GM12874 (cell line): ENCODE data around the gene PVALEF.

ENCODE experiments used
- TF ChIP-seq, protein P1 (sequence below): IDR thresholded peaks from 2 replicates; pipeline ENCODE4 v1.5.1; 2011; ENCODE audit warnings: low read depth, mild to moderate bottlenecking, control low read depth, low read length, moderate library complexity; ENCODE audit not compliant: insufficient read depth

The PVALEF gene

DNA sequence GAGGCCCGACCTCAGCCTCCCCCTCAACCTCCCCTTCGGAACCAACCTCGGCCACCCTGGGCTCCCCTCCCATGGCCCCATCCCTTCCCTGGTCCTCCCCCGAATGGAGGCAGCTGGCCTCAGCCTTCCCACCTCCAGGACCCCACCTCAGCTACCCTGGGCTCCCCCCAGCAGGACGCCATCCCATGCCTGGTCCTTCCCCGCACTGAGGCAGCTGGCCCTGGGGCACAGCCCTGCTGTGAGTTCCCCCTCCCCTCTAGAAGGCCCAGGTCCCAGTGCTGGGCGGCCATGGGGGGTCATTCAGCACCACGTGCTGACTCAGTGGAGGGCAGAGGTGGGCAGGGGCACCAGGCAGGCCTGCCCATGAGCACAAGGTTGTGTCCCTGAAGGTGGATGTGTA is 28.9 kb upstream of the PVALEF start:
- TF ChIP-seq, protein P1, sequence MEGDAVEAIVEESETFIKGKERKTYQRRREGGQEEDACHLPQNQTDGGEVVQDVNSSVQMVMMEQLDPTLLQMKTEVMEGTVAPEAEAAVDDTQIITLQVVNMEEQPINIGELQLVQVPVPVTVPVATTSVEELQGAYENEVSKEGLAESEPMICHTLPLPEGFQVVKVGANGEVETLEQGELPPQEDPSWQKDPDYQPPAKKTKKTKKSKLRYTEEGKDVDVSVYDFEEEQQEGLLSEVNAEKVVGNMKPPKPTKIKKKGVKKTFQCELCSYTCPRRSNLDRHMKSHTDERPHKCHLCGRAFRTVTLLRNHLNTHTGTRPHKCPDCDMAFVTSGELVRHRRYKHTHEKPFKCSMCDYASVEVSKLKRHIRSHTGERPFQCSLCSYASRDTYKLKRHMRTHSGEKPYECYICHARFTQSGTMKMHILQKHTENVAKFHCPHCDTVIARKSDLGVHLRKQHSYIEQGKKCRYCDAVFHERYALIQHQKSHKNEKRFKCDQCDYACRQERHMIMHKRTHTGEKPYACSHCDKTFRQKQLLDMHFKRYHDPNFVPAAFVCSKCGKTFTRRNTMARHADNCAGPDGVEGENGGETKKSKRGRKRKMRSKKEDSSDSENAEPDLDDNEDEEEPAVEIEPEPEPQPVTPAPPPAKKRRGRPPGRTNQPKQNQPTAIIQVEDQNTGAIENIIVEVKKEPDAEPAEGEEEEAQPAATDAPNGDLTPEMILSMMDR: no peak

- TF ChIP-seq, protein P1: no peak
Observed at GRCh38 chr17:81137248-81137647, 28.1 kb upstream of the PVALEF start.

- TF ChIP-seq, protein P1: no peak
Observed at GRCh38 chr17:81138083-81138482, 27.2 kb upstream of the PVALEF start.

DNA sequence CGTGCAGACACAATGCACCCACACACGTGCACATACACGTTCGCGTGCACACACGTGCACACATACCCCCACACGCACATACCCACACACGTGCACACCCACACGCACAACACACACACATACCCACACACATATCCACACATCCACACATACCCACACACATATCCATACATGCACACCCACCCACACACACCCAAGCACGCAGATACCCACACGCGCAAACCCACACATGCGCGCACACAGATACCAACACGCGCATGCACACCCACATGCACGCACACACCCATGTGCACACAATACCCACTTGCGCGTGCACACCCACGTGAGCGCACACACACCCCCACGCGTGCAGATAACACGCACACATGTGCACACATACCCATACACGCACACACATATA is 26.8 kb upstream of the PVALEF start:
- TF ChIP-seq, protein P1: no peak

DNA sequence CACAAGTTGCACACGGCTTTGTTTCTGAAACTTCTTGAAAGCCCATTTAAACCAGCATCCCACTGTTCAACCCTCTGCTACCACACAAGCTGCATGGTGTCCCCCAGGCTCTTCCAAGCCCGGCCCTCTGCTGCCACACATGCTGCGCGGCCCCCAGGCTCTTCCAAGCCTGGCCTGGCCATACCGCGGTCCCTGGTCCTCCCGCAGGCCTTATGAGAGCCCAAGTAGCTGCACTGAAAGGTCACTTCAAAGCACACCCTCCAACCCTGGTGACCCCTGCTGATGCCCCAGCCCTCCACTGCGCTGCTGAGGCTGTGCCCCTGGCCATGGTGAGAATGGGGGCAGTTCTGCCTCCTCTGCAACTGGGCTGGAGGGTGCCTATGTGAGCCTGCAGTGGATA is 25.9 kb upstream of the PVALEF start:
- TF ChIP-seq, protein P1: no peak

DNA sequence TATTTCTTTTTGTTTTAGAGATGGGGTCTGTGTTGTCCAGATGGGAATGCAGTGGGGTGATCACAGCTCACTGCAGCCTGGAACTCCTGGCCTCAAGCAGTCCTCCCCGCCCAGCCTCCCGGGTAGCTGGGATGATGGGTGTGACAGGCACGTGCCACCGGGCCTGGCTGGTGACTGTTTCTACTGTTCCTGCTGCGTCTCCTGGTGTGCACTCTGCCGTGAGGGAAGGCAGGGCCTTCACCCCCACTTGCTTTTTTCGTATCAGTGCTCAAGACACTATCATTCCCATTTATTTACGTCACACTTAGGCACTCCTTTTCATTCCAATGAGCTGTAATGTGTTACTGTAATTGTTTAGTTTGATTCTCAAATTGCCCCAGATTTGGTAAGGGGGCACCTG is 25.3 kb upstream of the PVALEF start:
- TF ChIP-seq, protein P1: no peak

- TF ChIP-seq, protein P1: no peak
Observed at GRCh38 chr17:81140695-81141094, 24.6 kb upstream of the PVALEF start.
